Activated naive CD8-positive, alpha-beta T cell treated with anti-CD3 and anti-CD28 coated beads, Interleukin-2, amount 10 ng/mL, durations not matched to agents 7 days and 5 days (primary cell): ENCODE measurements around the gene PRKG1. TPM values are rescaled to one million over a fixed set of nuclear protein-coding genes. Genes with fewer than 3 reads are reported as not detected.

Experiments
- ATAC-seq: fragments of 150-1000 bp; cut with Tn5 transposase; one replicate; pipeline ENCODE4 v1.10.0; 2021; ENCODE audit warnings: low read depth, moderate library complexity
- POLR2A ChIA-PET: fragments of 350-600 bp; sonication (Branson Sonifier 250); formaldehyde crosslinking; loops from one replicate; lab custom pipeline; 2021; ENCODE audit warnings: antibody characterized with exemption; lab: Charles Lee
- DNase-seq: peaks from one replicate; pipeline ENCODE4 v3.0.0; 2021
- H3K27ac Mint-ChIP-seq: one replicate; pipeline ENCODE4 v1.8.0; 2022; ENCODE audit warnings: mild to moderate bottlenecking, mixed read lengths
- H3K27me3 Mint-ChIP-seq: one replicate; pipeline ENCODE4 v1.8.0; 2022; ENCODE audit warnings: mild to moderate bottlenecking, moderate library complexity, mixed read lengths
- H3K36me3 Mint-ChIP-seq: one replicate; pipeline ENCODE4 v1.8.0; 2021; ENCODE audit warnings: mild to moderate bottlenecking, mixed read lengths
- H3K4me1 Mint-ChIP-seq: one replicate; pipeline ENCODE4 v1.8.0; 2021; ENCODE audit warnings: mixed read lengths
- H3K4me3 Mint-ChIP-seq: one replicate; pipeline ENCODE4 v1.8.0; 2022; ENCODE audit warnings: mild to moderate bottlenecking, moderate library complexity, mixed read lengths
- H3K9me3 Mint-ChIP-seq: one replicate; pipeline ENCODE4 v1.8.0; 2021; ENCODE audit warnings: mixed read lengths
- total RNA-seq, 2 experiments: library from RNA; stranded (reverse); gene quantifications; one replicate each; pipeline ENCODE4 v1.2.3, GENCODE V29; 2021

Gene PRKG1
- total RNA-seq, 2 experiments from 2014 or later = not detected

DNA sequence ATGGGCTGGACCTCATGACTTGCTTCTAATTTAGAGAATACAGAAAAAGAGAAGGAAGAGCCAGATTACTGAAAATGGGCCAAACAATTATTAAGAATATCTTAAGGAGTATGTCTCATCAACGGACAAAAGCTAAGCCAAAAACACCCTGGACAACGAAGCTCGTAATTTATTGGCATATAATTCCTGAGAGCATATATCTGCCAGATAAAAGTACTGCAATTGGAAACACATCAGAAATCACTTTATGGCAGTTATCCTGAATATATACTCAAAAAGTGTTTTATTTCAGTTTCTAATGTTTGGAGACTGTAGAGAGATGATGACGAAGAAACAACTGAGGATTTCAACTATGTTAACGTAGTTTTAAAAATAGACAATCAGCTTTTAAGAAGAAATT lies 413.3 kb downstream of the PRKG1 start:
- no peak for ATAC-seq
- no peaks in the 10 kb centered on the region for H3K36me3 Mint-ChIP-seq
- no peaks in the 10 kb centered on the region for H3K9me3 Mint-ChIP-seq
- H3K27me3 Mint-ChIP-seq = no peaks in the 10 kb centered on the region
- no peak for DNase-seq
- H3K27ac Mint-ChIP-seq = no peak overlapping the region
- POLR2A ChIA-PET = no interaction called here
- H3K4me3 Mint-ChIP-seq = no peak overlapping the region
- no peaks in the 10 kb centered on the region for H3K4me1 Mint-ChIP-seq

DNA sequence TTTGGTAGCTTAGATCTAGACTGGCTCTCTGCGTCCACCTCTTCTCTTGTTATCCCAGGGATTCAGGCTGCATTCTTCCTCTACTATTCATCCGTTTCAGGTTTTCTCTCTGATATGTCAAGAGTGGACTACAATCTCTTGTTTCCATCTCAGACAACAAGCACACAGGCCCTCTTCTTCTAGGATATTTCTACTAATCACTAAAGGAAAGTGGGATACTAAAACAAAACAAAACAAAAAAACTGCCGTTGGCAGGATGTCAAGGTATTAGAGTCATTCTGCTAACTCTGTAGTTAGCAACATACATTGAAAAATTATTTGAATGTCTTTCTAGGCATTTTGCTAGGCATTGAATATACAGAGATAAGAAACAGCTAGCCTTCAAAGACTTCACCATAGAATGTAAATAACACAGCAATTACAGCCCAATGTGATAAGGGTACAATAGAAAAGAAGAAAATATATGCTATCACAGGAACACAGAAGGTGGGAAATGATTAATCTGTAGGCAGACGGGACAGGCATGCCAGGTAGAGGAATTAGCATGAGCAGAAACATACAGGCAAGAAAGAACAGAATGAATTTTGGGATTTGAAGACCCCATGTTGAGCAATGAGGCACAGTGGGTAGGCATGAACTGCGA lies 414.6 kb downstream of the PRKG1 start:
- no peaks in the 10 kb centered on the region for H3K9me3 Mint-ChIP-seq
- H3K4me1 Mint-ChIP-seq = no peaks in the 10 kb centered on the region

DNA sequence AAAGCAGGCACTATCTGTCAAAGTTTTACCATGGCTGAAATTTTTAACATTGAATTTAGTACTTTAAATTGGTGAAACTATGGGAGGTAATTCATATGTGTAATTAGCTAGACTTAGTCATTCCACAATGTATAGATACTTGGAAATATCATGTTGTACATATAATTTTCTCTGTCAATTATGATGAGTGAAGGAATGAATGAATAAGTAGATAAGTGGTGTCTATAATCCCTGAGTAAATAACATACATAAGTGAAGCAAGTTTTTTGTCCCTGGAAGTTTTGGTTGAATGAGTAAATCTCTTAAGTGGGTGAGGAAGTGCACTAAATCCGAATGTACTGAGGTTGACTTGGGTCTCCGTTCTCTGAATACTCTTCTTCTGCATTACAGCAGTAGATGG lies 424.1 kb downstream of the PRKG1 start:
- ATAC-seq (no peak), DNase-seq (no peak)
- Mint-ChIP-seq H3K4me1 (no peaks in the 10 kb centered on the region), H3K27ac (no peak overlapping the region), H3K27me3 (no peaks in the 10 kb centered on the region), H3K9me3 (no peaks in the 10 kb centered on the region), H3K36me3 (no peaks in the 10 kb centered on the region), H3K4me3 (no peak overlapping the region)
- POLR2A ChIA-PET = no interaction called here

More for the DNA sequence above, 414.6 kb downstream of the PRKG1 start:
- Mint-ChIP-seq H3K4me3 (no peak overlapping the region), H3K27ac (no peak overlapping the region), H3K36me3 (no peaks in the 10 kb centered on the region), H3K27me3 (no peaks in the 10 kb centered on the region)
- POLR2A ChIA-PET = no interaction called here
- DNase-seq (no peak), ATAC-seq (no peak)

DNA sequence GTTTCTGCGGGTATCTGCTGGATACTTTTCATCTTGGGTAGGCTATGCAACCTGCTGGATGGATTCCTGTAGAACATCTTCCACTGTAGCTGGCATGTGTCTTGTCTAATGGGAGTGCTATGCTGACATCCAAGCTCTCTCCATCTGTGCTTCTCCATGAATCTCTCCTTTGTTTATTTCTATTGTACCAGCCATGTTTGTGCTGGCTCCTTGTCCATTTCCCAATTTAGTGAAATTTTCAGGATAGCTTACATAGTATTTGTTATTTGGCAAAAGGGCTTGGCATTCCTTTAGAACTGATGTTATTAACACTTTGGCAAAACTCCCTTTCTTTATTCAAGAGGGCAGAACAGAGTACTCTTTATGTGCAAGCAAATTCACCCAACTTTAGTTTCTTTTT lies 427.1 kb downstream of the PRKG1 start:
- no peak for ATAC-seq
- no peaks in the 10 kb centered on the region for H3K9me3 Mint-ChIP-seq
- no peak for DNase-seq
- POLR2A ChIA-PET = no interaction called here
- no peak overlapping the region for H3K4me3 Mint-ChIP-seq
- H3K36me3 Mint-ChIP-seq = no peaks in the 10 kb centered on the region
- H3K27me3 Mint-ChIP-seq = no peaks in the 10 kb centered on the region
- no peak overlapping the region for H3K27ac Mint-ChIP-seq
- no peaks in the 10 kb centered on the region for H3K4me1 Mint-ChIP-seq

DNA sequence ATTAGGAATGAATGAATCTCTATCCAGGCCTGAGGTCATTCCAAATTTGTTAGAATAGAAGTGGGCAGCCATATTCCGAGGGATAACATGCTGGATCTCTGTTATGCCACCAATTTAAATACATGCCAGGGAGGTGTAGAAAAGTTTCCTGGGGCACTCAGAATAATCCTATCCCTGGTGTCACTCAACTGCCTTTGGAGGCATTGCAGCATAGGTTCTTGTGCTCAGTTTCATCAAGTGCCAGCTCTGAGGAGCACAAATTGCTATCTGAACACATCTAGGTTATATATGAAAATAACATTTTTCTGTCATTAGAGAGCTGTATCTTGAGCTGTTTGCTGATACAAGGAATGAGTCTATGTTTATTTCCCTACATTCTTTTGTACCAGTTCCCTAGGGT lies 427.8 kb downstream of the PRKG1 start:
- Mint-ChIP-seq H3K36me3 (no peaks in the 10 kb centered on the region), H3K27me3 (no peaks in the 10 kb centered on the region), H3K9me3 (no peaks in the 10 kb centered on the region), H3K27ac (no peak overlapping the region), H3K4me3 (no peak overlapping the region), H3K4me1 (no peaks in the 10 kb centered on the region)
- no peak for ATAC-seq
- DNase-seq = no peak
- POLR2A ChIA-PET = no interaction called here

DNA sequence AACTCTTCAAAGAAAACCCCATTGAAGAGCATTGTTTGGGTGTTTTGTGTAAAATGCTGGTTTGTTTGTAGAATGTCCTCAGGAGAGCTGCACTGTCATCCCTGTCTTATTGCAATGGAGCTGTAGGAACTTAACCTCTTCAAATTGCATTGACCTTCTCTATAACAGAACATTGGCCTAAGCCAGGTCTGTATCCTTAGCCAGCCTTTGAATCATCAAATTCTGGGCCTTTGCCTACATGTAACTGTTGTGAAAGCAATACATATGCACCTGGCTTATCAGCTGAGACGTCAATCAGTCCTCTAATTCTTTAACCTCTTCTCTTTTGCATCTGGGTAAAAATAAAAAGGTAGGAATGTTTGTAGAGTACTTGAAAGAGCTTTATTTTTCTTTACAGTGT lies 429.1 kb downstream of the PRKG1 start:
- Mint-ChIP-seq H3K4me1 (no peaks in the 10 kb centered on the region), H3K27me3 (no peaks in the 10 kb centered on the region), H3K36me3 (no peaks in the 10 kb centered on the region), H3K9me3 (no peaks in the 10 kb centered on the region), H3K4me3 (no peak overlapping the region), H3K27ac (no peak overlapping the region)
- POLR2A ChIA-PET = no interaction called here
- ATAC-seq (no peak), DNase-seq (no peak)

DNA sequence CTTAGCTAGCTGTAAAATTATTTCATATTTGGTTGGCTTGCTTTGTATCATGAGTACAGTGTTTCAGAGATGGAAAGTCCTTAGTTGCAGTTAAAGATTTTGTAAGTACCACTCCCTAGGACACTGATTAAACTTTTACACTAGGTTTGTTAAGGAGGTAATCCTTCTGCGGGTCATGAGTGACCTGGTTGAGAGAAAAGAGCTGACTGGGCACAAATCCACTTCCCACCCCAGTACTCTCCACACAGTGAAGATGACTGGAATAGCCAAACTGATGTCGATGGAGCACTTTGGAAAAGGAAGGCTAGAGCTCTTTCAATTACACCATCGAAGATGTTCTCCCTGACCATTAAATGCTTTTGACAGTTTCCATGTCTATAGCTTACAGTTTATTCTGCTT lies 433.2 kb downstream of the PRKG1 start:
- H3K36me3 Mint-ChIP-seq = no peaks in the 10 kb centered on the region
- ATAC-seq = no peak
- DNase-seq = no peak
- H3K4me1 Mint-ChIP-seq = no peaks in the 10 kb centered on the region
- H3K9me3 Mint-ChIP-seq = no peaks in the 10 kb centered on the region
- POLR2A ChIA-PET = no interaction called here
- H3K27ac Mint-ChIP-seq = no peak overlapping the region
- no peak overlapping the region for H3K4me3 Mint-ChIP-seq
- H3K27me3 Mint-ChIP-seq = no peaks in the 10 kb centered on the region

DNA sequence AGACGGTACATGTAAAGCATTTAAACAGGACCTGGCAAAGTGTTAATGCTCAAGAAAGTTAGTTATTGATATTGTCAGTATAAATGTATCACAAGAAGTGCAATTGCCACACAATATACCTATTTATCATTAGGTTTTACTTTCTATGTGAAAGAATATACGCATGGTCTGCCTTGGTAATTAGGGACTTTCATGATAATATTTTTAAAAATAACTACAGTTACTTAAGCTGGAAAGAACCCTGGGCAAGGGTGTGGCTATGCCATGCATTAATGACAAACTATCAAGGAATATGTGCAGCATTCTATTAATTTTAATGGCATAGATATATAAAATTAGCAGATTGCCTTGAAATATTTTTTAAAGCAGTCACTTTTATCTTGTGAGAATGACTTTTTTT lies 433.9 kb downstream of the PRKG1 start:
- Mint-ChIP-seq H3K4me3 (no peak overlapping the region), H3K36me3 (no peaks in the 10 kb centered on the region), H3K4me1 (no peaks in the 10 kb centered on the region), H3K27me3 (no peaks in the 10 kb centered on the region), H3K27ac (no peak overlapping the region), H3K9me3 (no peaks in the 10 kb centered on the region)
- POLR2A ChIA-PET = no interaction called here
- no peak for DNase-seq
- ATAC-seq = no peak

DNA sequence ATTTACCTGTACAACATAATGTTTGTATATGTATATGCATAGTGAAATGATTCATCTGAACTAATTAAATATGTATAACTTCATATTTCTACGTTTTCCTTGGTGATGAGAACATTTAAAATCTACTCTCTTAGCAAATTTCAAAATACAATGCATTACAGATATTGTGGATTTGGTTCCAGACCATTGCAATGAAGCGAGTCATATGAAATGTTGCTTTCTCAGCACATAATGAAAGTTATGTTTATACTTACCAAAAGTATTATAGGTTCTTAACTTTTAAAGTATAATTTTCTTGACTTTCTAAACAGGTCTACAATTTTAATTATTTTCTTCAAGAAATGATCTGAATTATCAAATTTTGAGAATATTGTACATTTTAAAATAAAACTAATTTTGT lies 435.9 kb downstream of the PRKG1 start:
- no peaks in the 10 kb centered on the region for H3K36me3 Mint-ChIP-seq
- no peak for ATAC-seq
- POLR2A ChIA-PET = no interaction called here

DNA sequence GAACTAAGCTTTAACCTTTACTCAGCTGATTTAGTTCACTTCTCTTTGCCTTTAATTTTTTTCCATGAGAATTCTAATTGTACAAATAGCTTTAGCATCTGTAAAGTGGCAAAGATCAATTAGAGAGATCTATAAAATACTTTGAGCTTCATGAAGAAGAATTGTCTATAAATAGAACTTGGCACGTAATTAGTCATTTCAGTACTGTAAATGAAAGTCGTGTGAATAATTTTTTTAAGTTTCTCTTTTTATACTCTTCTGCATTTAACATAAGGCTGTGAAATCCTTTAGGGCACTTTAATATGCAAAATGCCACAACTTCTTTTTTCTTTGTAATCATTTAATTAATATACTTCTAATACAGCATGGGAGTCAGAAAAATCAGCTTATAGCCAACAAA lies 447.3 kb downstream of the PRKG1 start:
- no peak overlapping the region for H3K27ac Mint-ChIP-seq
- H3K36me3 Mint-ChIP-seq = no peaks in the 10 kb centered on the region
- POLR2A ChIA-PET = no interaction called here
- no peaks in the 10 kb centered on the region for H3K27me3 Mint-ChIP-seq
- DNase-seq = no peak
- no peak for ATAC-seq
- H3K4me3 Mint-ChIP-seq = no peak overlapping the region
- no peaks in the 10 kb centered on the region for H3K9me3 Mint-ChIP-seq
- H3K4me1 Mint-ChIP-seq = no peaks in the 10 kb centered on the region

More for the DNA sequence above, 435.9 kb downstream of the PRKG1 start:
- H3K4me3 Mint-ChIP-seq = no peak overlapping the region
- no peaks in the 10 kb centered on the region for H3K27me3 Mint-ChIP-seq
- no peaks in the 10 kb centered on the region for H3K9me3 Mint-ChIP-seq
- no peak for DNase-seq
- H3K4me1 Mint-ChIP-seq = no peaks in the 10 kb centered on the region
- no peak overlapping the region for H3K27ac Mint-ChIP-seq

DNA sequence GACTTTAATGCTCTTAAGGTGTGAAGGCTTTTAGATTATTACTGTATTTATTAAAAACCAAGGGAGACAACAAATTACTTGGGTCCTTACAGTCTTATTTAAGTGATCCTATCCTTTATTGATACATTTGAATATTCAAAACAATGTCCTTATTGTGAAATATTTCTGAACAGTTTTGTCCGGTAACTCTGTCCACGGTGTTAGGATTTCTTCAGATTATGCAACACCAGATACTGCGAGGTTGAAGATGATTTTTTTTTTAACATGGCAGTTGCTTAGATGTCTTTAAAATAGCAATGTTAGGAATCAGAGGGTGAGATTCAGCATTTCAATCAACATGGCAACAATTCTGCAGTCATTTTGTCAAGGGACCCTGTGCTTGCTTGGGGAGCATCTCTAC lies 448.6 kb downstream of the PRKG1 start:
- H3K27ac Mint-ChIP-seq = no peak overlapping the region
- DNase-seq (no peak), ATAC-seq (no peak)
- no peaks in the 10 kb centered on the region for H3K4me1 Mint-ChIP-seq
- H3K27me3 Mint-ChIP-seq = no peaks in the 10 kb centered on the region
- H3K4me3 Mint-ChIP-seq = no peak overlapping the region
- no peaks in the 10 kb centered on the region for H3K36me3 Mint-ChIP-seq
- POLR2A ChIA-PET = no interaction called here
- H3K9me3 Mint-ChIP-seq = no peaks in the 10 kb centered on the region

DNA sequence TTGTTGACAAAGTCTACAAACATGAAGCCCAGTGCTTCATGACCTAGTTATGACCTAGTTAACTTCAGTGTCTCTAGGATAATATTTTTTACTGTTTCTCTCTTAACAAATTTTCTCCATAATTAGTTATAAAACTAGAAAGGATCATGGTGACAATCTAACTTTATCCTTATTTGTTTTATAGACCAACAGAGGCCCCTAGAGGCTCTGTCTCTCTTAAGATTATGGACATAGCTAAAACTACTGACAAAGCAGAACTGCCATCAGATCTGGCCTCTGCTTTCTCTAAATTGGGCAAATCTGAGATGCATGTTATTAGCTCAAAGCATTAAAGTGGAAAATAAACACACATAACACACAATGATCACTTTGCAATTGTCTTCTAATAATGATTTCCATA lies 449.2 kb downstream of the PRKG1 start:
- Mint-ChIP-seq H3K9me3 (no peaks in the 10 kb centered on the region), H3K36me3 (no peaks in the 10 kb centered on the region), H3K27me3 (no peaks in the 10 kb centered on the region), H3K27ac (no peak overlapping the region), H3K4me3 (no peak overlapping the region), H3K4me1 (no peaks in the 10 kb centered on the region)
- ATAC-seq = no peak
- DNase-seq = no peak
- POLR2A ChIA-PET = no interaction called here

DNA sequence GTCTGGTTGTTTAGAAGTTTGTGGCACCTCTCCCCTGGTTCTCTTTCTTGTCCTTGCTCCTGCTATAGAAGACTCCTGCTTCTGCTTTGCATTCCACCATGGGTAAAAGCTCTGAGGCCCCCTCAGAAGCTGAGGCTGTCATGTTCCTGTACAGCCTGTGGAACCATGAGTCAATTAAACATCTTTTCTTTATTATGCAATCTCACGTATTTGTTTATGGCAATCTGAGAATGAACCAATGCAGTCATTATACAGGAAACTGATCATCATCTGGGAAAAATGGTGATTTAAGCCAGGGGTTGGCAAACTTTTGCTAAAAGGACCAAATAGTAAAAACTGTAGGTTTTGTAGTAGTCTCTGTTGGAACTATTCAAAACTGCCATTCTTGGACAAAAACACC lies 449.8 kb downstream of the PRKG1 start:
- POLR2A ChIA-PET = no interaction called here
- Mint-ChIP-seq H3K4me1 (no peaks in the 10 kb centered on the region), H3K9me3 (no peaks in the 10 kb centered on the region), H3K27ac (no peak overlapping the region), H3K27me3 (no peaks in the 10 kb centered on the region), H3K4me3 (no peak overlapping the region), H3K36me3 (no peaks in the 10 kb centered on the region)
- no peak for DNase-seq
- no peak for ATAC-seq

DNA sequence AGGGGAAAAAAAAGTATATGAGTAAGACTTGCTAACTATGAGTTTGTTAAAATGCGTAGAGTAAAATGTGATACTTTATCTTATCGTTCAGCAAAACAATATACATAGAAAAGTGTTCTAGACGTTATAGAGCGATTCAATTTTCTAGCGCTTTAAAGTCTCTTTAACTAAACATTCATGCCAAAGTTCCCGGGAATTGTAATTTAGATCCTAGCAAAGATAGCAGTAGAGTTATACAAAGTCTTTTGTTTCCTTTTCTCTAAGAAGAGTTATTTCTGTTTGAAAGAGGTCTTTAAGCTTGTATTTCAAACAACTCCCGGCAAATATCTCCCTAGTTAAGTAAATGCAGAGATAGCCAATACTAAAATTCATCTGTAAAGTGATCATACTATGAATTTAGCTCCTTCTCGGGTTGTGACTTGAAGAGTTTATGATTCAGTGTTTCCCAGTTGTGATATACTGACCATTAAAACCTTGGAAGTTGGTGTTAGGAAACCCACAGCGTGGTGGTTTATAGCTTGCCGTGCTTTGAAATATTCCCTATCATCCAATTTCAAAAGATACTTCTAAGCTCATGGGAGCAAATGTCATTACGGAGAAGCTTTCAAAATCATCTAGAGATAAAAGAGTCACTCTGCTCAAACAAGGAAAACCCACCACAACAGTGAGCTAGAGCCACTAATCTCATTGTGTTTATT lies 453.4 kb downstream of the PRKG1 start:
- Mint-ChIP-seq H3K27me3 (no peaks in the 10 kb centered on the region), H3K9me3 (no peaks in the 10 kb centered on the region), H3K4me3 (no peak overlapping the region), H3K36me3 (no peaks in the 10 kb centered on the region), H3K27ac (no peak overlapping the region), H3K4me1 (no peaks in the 10 kb centered on the region)
- POLR2A ChIA-PET = no interaction called here
- ATAC-seq (no peak), DNase-seq (no peak)
